KBM-7 (cell line): Measurements from ENCODE around the gene NDEL1.

Experiments
- DNase-seq: peaks from one replicate; pipeline ENCODE4 v3.0.0-alpha.2; 2015
- in situ Hi-C: fragments of 300-500 bp; cut with MboI; formaldehyde crosslinking; loops from 2 replicates; pipeline ENCODE4 v1.14.3; 2020; ENCODE audit warnings: low sequenced_read_pairs, low pct_unique_long_range_greater_than_20kb, mixed read lengths

The NDEL1 gene

DNA sequence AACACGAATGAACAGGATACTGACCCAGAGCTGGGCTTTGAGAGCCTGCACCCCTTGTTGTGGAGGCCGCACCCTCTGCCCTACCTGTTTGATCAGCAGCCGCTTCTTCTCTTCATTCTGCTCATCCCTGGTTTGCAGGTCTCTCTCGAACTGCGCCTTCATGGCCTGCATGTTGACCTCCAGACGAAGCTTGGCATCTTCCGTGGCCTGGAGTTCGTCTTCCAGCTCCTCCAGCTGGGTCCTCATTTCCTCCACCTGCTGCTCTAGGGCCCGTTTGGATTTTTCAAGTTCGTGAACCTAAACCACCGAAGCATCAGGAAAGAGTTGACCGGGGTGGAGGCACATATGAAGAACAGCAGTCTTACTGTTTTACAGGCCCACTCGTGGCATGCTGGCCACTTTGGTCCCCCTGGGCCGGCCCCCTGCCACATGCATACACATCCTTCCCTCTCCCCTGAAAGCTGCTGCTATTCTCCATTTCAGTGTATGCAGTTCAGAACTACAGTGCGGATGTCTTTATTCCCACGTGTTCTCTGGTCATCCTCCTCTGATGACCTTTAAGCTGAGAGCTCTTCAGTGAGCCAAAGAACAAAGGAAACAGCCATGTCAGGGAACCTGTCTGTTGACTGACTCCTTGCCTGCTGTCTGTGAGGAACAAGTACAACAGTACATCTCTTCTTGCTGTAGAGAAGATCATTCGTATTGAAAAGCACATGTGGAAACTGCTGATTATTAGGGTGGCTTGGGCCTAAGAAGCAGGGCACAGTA lies 54.8 kb downstream of the NDEL1 start:
- no peak for DNase-seq
- in situ Hi-C loops: no loop called here

DNA sequence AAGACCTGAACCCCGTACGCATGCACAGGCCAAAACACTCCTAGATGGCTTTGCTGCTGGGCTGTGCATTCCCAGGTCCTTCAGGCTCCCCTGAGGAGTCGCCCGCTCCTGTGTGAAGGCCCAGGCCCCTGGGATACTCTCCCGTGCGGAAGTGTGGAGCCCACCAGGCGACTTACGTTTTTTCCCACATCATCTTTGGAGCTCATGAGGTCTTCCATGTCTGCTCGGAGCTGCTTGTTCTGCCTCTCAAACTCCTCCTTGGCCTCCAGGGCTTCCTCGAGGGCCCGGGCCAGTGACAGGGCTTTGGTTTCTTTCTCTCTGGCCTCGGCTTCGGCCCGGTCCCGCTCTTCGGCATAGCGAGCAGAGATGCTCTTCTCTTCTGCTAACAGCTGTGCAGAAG lies 56.4 kb downstream of the NDEL1 start:
- DNase-seq: no peak
- in situ Hi-C loops: no loop called here

DNA sequence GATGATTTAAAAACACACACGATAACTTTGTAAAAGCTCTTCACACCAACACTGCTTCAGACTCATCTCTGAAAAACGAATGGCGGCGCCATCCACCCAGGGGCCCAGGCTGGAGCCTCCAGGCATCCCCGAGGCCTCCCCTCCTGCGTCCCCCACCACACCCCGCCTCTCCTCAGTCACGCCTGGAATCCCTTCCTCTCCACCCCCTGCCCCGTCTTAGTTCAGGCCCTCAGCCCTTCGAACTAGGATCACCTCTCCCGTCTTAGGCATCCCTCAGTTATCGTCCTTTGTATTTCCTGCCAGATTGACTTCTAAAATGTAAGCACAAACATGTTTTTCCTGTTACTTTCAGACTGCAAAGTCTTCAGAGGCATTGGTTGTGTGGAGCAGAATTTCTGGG lies 58.3 kb downstream of the NDEL1 start:
- no peak for DNase-seq
- in situ Hi-C loops: no loop called here

DNA sequence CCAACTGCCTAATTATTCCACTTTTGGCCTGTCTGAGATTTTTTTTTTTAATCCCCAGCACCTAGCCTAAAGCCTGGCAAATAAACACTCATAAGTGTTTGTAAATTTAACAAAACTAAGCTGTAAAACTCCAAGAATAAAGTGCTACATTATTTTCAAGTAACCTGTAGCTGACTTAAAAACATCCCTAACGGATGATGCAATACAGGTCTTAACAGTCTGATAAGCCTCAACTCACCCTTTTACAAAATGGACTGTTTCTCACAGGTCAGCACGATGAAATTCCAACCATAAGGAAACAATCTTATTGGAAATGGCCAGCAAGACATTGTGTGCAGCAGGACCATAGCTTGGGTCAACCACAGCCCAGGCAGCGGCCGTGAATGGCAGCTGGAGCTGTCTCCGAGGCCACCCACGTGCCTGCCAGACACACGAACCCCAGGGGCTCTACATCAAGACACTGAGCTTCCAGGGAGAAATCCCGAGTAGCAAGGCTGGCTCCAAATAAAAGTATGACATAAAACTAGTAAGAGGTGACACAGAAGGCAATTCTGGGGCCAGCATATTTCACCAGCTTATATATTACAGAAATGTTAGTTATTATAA lies 58.9 kb downstream of the NDEL1 start:
- no peak for DNase-seq
- in situ Hi-C loops: no loop called here

DNA sequence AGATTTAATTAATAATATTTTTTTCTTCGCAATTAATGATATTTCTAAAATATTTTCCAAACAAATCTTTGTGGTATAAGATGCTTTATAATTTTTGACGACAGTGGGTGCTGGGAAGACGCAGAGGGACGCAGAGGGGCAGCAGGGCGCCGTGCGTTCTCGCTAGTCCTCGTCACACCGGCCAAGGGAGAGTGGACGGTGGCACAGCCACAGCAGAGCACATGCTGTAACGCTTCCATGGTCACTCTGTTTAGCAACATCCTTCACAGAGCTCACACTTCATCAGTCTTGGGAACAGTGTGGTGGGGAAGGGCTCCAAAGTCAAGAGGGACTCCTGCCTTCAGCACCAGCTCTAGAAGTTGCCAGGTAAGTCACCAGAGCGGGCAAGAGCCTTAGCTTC lies 60.4 kb downstream of the NDEL1 start:
- in situ Hi-C loops: no loop called here
- DNase-seq: no peak

DNA sequence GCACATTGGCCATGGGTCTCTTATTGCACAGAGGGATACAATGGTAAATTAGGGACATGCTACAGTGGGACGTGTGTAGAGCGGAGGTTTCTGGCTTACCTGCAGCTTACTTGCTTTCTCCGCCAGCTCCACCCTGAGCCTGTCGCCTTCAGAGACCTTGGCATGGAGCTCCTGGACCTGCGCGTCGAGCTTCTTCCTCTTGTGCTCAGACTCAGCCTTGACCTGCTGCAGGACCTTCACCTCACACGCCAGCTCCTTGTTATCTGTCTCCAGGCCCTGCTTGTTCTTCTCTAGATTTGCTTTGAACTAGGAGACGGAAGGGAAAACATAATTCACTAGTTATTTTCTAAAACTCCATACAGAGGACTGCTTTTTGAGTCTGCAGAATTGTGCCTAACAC lies 63.5 kb downstream of the NDEL1 start:
- no peak for DNase-seq
- in situ Hi-C loops: no loop called here

DNA sequence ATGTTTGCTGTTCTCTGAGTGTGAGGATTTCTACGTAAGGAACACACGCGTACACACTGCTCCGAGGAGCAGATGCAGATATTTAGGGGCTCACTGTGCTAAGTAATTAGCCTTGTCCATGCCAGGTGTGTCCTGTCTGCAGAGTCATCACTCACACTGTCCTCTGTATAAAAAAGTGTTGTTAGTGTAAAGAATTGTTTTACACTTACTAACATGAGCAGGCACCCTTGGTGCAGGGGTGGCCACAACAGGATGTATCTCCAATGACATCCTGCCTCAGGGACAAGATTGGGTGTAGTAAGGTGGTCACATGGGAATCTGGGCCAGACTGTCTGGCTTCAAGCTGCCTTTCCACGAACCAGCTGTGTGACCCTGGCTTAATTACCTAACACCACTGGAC lies 63.9 kb downstream of the NDEL1 start:
- DNase-seq: no peak
- in situ Hi-C loops: no loop called here

DNA sequence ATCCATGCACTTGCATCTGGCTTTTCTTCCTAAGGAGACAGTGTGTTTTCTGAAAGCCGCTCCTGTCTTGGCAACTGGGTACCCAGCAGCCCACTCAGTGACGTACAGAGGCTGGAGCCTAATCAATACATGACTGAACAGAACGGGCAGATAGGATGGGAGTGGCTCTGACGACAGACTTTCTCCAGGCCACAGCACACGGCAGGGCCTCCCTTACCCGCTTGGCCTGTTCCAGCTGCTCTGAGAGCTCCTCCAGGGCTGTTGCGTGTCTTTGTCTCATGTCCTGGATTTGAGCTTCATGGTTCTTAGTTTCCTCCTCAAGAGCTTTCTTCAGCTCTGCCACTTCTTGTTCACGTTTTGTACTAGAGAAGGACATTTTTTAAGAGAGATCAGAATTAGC lies 64.9 kb downstream of the NDEL1 start:
- DNase-seq: no peak
- in situ Hi-C loops: no loop called here

DNA sequence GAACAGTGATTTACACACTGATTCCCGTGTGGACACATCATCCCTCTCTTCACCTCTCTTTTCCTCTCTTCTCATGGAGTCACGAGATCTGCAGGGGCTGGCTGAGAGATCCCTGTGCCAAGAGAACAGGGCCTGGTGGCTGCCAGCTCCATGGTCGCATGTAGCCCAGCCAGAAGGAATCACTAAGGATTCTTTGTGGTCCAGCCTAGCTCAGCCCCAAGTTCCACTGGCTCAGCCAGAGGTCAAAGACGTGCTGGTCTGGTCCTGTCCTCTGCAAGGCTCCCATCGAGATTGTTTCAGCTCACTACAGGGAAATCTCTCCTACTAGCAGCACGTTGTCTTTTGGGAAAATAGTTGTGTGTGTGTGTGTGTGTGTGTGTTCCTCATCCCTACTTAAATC lies 66.4 kb downstream of the NDEL1 start:
- DNase-seq: no peak
- in situ Hi-C loops: no loop called here

DNA sequence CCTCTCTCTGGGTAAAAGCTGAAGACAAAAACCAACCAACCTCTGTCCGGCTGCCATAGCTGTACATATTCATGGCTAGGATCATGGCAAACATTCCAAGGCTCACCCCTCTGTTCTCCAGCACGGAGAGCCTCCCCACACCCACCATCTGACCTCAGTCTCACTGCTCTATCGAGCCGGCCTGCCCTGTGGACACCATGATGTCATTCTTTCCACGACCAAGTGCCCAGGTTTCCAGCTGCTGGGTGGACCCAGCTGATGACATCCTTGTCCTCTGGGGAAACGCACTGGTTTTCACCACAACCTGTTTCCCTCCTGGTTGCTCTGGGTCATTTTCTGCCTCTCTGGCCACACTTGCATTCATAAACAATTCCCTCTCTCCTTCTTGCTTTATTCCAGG lies 67.7 kb downstream of the NDEL1 start:
- DNase-seq: no peak
- in situ Hi-C loops: no loop called here

DNA sequence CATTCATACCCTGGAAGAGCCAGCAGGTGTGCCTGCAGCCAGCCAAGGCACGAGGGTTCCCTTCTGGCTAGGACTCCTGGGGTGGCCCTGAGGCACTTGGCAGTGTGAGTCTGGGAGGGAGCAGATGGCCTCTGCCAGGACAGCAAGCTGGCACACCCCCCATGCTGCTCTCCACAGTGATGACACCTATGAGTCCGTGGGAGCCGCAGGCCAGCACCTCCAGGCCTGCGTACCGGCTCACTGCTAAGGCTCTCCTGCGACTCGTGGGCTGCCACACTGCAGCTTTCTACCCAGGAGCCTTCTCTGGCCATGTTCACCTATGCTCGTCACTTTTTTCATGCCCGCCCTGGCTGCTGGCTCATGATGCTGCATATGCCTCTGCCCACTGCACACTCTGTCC lies 68.1 kb downstream of the NDEL1 start:
- in situ Hi-C loops: no loop called here
- DNase-seq: no peak

DNA sequence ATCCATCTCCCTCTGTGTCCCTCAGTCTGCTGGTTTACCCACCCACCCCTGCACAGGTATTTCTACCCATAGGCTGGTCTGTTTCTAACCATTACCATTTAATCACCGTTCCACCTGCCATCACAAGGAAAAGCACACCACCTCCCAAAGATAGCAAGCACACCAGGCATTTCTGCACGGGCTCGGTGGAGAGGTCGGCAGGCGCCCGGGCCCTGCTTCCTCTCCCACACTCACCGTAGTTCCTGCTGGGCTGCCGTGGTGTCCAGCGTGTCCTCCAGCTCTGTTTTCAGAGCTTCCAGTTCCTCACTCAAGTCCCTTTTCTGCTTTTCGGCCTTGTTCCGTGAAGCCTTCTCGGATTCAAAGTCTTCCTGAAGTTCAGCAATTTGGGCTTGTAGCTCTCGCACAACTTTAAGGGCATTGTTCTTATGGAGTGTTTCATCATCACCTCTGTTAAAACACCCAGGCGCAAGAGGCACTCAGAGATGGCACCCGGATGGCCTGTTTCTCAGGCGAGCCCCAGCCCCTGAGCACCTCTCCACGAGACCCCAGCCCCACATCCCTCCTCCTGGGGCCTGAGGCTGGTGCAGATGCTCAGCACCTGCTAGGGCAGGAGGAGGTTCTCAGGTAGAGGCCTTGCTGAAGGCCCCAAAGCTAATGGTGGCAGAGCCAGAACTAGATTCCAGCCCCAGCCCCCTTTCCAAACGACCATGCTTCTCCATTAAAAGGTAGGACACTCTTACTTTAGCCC lies 69.0 kb downstream of the NDEL1 start:
- in situ Hi-C loops: no loop called here
- DNase-seq: no peak

DNA sequence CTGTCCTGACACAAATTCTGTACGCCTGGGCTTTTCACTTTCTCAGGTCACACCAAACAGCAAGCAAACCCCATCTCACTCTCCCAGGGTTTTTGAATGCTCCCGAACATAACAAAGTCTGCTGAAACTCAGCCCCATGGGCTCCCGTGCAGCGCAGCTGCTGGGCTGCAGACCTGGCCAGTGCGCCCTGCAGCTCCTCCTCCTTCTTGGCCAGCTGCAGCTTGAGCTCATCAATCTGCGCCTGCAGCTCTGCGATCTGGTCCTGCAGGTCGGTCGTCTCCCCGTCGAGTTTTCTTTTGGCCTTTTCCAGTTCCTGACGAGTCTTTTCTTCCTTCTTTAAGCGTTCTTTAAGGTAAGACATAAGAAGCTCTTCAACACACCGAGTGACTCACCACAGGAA lies 70.5 kb downstream of the NDEL1 start:
- in situ Hi-C loops: no loop called here
- no peak for DNase-seq

DNA sequence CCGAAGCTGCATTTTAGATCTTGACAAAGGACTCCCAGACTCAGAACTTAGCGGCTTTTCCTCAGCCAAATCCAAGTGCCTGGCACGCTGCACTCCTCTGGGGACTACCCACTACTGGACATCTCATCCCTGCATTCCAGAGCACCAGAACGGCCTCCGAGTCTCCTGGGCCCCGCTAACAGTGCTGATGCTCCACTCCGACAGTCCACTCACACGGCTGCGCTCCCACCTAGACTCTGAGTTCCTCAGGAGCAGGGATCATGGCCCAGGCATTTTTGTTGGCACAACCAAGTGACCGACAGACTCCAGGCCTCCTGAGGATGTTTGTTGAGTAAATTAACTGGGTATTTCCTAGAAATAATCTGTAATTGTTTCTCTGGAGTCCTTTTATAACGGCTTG lies 79.1 kb downstream of the NDEL1 start:
- DNase-seq: no peak
- in situ Hi-C loops: no loop called here
